ENCODE results near the gene TMEM26. TPM values are rescaled to one million over a fixed set of nuclear protein-coding genes. Genes with fewer than 3 reads are reported as not detected.

TMEM26 gene
- total RNA-seq, 4 donors from 2014 or later: 0.53 to 2.5 (median 0.69) TPM

GRCh38 chr10:61476529-61476928, 23.3 kb upstream of the TMEM26 start:
- no peaks in the 10 kb centered on the region for H3K4me1 ChIP-seq
- no peak for TF ChIP-seq CTCF (IDR thresholded peaks at IDR 0.05)
- TF ChIP-seq POLR2A (IDR thresholded peaks at IDR 0.05): no peak
- no peaks in the 10 kb centered on the region for H3K27me3 ChIP-seq
- H3K4me3 ChIP-seq: no peak overlapping the region
- no peak for DNase-seq
- H3K9me3 ChIP-seq: no peaks in the 10 kb centered on the region
- no peak overlapping the region for H3K27ac ChIP-seq
- H3K36me3 ChIP-seq: no peaks in the 10 kb centered on the region

- Histone ChIP-seq H3K27me3 (no peaks in the 10 kb centered on the region), H3K9me3 (no peaks in the 10 kb centered on the region), H3K27ac (no peak overlapping the region), H3K4me3 (no peak overlapping the region), H3K36me3 (no peaks in the 10 kb centered on the region), H3K4me1 (no peaks in the 10 kb centered on the region)
- DNase-seq: no peak
- TF ChIP-seq CTCF (IDR thresholded peaks at IDR 0.05) (no peak), POLR2A (IDR thresholded peaks at IDR 0.05) (no peak)
Measured at GRCh38 chr10:61475449-61475873, 22.3 kb upstream of the TMEM26 start.

GRCh38 chr10:61472090-61472674, 19.0 kb upstream of the TMEM26 start:
- no peaks in the 10 kb centered on the region for H3K4me1 ChIP-seq
- H3K27me3 ChIP-seq: no peaks in the 10 kb centered on the region
- no peaks in the 10 kb centered on the region for H3K36me3 ChIP-seq
- no peak for DNase-seq
- no peak for TF ChIP-seq CTCF (IDR thresholded peaks at IDR 0.05)
- TF ChIP-seq POLR2A (IDR thresholded peaks at IDR 0.05): no peak
- H3K27ac ChIP-seq: no peak overlapping the region
- no peak overlapping the region for H3K4me3 ChIP-seq
- no peaks in the 10 kb centered on the region for H3K9me3 ChIP-seq

GRCh38 chr10:61471491-61471890, 18.3 kb upstream of the TMEM26 start:
- H3K36me3 ChIP-seq: no peaks in the 10 kb centered on the region

GRCh38 chr10:61470740-61471139, 17.6 kb upstream of the TMEM26 start:
- no peaks in the 10 kb centered on the region for H3K9me3 ChIP-seq
- TF ChIP-seq CTCF (IDR thresholded peaks at IDR 0.05): no peak
- no peak for TF ChIP-seq POLR2A (IDR thresholded peaks at IDR 0.05)

More at GRCh38 chr10:61471491-61471890, 18.3 kb upstream of the TMEM26 start:
- Histone ChIP-seq H3K4me1 (no peaks in the 10 kb centered on the region), H3K4me3 (no peak overlapping the region), H3K27ac (no peak overlapping the region), H3K27me3 (no peaks in the 10 kb centered on the region), H3K9me3 (no peaks in the 10 kb centered on the region)
- TF ChIP-seq CTCF (IDR thresholded peaks at IDR 0.05) (no peak), POLR2A (IDR thresholded peaks at IDR 0.05) (no peak)
- DNase-seq: no peak

More at GRCh38 chr10:61470740-61471139, 17.6 kb upstream of the TMEM26 start:
- no peak for DNase-seq
- H3K27ac ChIP-seq: no peak overlapping the region
- H3K36me3 ChIP-seq: no peaks in the 10 kb centered on the region
- H3K4me3 ChIP-seq: no peak overlapping the region
- no peaks in the 10 kb centered on the region for H3K27me3 ChIP-seq
- H3K4me1 ChIP-seq: no peaks in the 10 kb centered on the region

Data from Peyer's patch (tissue), 4 donors.